Measurements from ENCODE around the gene HSPBP1. TPM values are rescaled to one million over a fixed set of nuclear protein-coding genes. Genes with fewer than 3 reads are reported as not detected.
A peak's percentile ranks its signal among the peaks of the same experiment; 100 is the strongest.

Gene HSPBP1
- total RNA-seq, 2 experiments from 2014 or later, result 14.3 to 15.1 TPM

DNA sequence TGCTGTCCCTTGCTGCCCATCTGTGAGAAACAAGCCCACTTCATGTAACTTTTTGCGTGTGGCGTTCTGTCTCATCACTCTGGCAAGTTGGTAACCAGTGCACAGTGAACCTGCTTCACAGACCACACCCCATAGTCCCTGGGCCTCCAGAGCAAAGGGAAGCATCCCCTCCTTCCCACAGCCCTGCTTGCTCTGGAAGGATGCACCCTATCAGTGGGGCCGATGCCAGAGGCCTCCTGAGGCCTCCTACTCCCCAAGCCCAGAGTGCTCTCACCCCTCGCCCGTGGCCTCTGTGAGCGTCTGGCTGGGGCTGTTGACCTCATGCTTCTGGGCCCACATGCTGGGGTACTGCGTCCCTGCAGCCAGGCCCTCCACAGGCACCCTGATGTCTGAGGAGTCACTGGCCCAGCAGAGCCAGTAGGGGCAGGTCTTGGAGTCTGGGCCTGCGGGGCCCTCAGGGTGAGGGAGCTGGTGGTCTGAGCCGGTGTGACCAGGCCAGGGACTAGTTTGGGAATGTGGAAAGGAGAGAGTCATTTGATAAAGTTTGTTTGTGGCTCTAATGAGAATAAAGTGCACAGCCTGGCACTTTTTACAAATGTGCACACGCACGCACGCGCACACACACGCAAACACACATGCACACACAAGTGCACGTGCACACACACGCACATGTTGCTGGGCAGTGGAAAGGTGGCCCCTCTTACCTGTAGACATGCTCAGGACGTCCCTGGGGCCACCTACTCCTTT is 56.4 kb downstream of the HSPBP1 start:
- Histone ChIP-seq H3K27ac (ENCODE audit: low read depth in 1 of 2, low read length in 2 of 2) (no peak overlapping the region), H3K9me3 (ENCODE audit: control insufficient read depth in 1 of 2, insufficient read depth in 1 of 2, low read length in 2 of 2) (peaks cover 0 to 10% of the 10 kb centered on the region in 2 experiments), H3K4me3 (ENCODE audit: low read length) (no peak overlapping the region), H3K36me3 (ENCODE audit: insufficient read depth, low read length) (peaks cover 16% of the 10 kb centered on the region), H3K4me1 (ENCODE audit: insufficient read depth, low read length) (no peaks in the 10 kb centered on the region), H3K27me3 (ENCODE audit: control insufficient read depth in 1 of 2, insufficient read depth in 2 of 2, low read length in 2 of 2) (no peaks in the 10 kb centered on the region)
- DNase-seq (no peak), ATAC-seq (ENCODE audit: poor library complexity) (no peak)
- CTCF ChIA-PET, result interaction anchor here (0.6 kb wide), 1 partner anchor 1370 kb away, joined by 3 read pairs; no protein-coding TSS in a partner anchor
- intact Hi-C loops (cut with DNase I, micrococcal nuclease), result no loop called here
- no peak overlapping the region for H3K27ac Mint-ChIP-seq
- POLR2A ChIA-PET, result no interaction called here
- H3K9me3 Mint-ChIP-seq, result no peaks in the 10 kb centered on the region
- peaks cover 6% of the 10 kb centered on the region for H3K4me1 Mint-ChIP-seq (ENCODE audit: low read depth)
- no peak overlapping the region for H3K4me3 Mint-ChIP-seq
- H3K36me3 Mint-ChIP-seq (ENCODE audit: low read depth), result peaks cover 46% of the 10 kb centered on the region
- TF ChIP-seq, protein P1, sequence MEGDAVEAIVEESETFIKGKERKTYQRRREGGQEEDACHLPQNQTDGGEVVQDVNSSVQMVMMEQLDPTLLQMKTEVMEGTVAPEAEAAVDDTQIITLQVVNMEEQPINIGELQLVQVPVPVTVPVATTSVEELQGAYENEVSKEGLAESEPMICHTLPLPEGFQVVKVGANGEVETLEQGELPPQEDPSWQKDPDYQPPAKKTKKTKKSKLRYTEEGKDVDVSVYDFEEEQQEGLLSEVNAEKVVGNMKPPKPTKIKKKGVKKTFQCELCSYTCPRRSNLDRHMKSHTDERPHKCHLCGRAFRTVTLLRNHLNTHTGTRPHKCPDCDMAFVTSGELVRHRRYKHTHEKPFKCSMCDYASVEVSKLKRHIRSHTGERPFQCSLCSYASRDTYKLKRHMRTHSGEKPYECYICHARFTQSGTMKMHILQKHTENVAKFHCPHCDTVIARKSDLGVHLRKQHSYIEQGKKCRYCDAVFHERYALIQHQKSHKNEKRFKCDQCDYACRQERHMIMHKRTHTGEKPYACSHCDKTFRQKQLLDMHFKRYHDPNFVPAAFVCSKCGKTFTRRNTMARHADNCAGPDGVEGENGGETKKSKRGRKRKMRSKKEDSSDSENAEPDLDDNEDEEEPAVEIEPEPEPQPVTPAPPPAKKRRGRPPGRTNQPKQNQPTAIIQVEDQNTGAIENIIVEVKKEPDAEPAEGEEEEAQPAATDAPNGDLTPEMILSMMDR (IDR thresholded peaks at IDR 0.05), result no peak
- H3K27me3 Mint-ChIP-seq, result no peaks in the 10 kb centered on the region

DNA sequence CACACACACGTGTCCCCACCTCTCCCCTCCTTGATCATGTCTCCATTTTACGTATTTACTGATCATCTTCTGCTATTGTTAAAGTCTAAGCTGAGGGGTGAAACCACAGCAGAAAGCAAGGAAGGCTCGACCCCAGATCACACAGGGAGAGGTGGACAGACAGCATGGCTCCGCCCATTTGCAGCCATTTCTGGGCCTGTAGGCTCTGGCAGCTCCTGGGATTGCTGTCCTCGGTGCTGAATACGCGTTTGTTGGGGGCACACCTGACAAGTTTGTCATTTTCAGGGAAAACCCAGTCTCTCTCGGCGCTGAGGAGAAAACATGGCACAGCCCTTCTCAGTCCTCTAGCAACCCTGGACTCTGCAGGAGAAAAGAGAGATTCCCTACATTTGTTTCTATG is 59.4 kb downstream of the HSPBP1 start:
- no peaks in the 10 kb centered on the region for H3K9me3 Mint-ChIP-seq
- H3K4me1 Mint-ChIP-seq (ENCODE audit: low read depth), result peaks cover 13% of the 10 kb centered on the region
- Histone ChIP-seq H3K27me3 (ENCODE audit: control insufficient read depth in 1 of 2, insufficient read depth in 2 of 2, low read length in 2 of 2) (no peaks in the 10 kb centered on the region), H3K4me1 (ENCODE audit: insufficient read depth, low read length) (peaks cover 13% of the 10 kb centered on the region), H3K9me3 (ENCODE audit: control insufficient read depth in 1 of 2, insufficient read depth in 1 of 2, low read length in 2 of 2) (peaks cover 0 to 27% of the 10 kb centered on the region in 2 experiments), H3K27ac (ENCODE audit: low read depth in 1 of 2, low read length in 2 of 2) (no peak overlapping the region), H3K4me3 (ENCODE audit: low read length) (no peak overlapping the region), H3K36me3 (ENCODE audit: insufficient read depth, low read length) (no peaks in the 10 kb centered on the region)
- DNase-seq (no peak), ATAC-seq (ENCODE audit: poor library complexity) (no peak)
- POLR2A ChIA-PET, result no interaction called here
- H3K27ac Mint-ChIP-seq, result no peak overlapping the region
- peaks cover 17% of the 10 kb centered on the region for H3K36me3 Mint-ChIP-seq (ENCODE audit: low read depth)
- H3K27me3 Mint-ChIP-seq, result peaks cover 12% of the 10 kb centered on the region
- intact Hi-C loops (cut with DNase I, micrococcal nuclease), result no loop called here
- CTCF ChIA-PET, result interaction anchor here (1.2 kb wide), 1 partner anchor 60 kb away, joined by 3 read pairs; no protein-coding TSS in a partner anchor
- H3K4me3 Mint-ChIP-seq, result no peak overlapping the region
- TF ChIP-seq, protein P1 (IDR thresholded peaks at IDR 0.05), result no peak

DNA sequence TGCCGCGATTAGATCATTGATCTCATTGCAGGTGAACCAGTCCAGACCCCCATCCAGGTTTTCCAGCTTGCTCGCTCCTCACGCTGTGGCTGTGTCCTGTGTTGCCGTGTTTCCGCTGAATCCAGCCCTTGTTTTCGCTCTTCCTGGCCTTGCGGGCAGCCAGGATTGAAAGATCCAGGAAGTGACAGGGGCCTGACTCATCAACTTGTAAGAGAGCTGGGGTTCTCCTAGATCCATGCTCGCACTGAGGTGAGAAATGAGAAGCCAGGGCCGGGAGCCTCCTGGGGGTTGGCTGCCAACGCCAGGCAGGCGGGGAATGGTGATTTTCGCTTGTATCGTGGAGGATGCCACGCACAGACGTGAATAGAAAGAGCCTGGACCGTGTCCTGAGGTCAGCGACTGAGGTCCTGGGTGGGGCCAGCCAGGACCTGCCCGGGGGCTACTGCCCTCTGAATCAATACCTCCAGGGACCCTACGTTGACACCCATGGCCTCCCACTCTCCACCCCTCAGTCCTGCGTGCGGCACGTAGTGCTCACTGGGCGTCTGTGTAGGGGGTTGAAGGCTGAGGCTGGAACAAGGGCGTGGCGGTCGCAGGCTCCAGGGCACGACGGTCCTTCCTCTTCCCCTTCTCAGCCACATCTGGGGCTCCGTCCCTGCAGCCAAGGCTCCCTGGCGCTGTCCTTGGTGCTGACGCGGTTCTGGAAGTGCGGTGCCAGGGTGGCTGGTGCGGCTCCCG is 63.3 kb downstream of the HSPBP1 start:
- no peak overlapping the region for H3K27ac Mint-ChIP-seq

More for the DNA sequence above, 63.3 kb downstream of the HSPBP1 start:
- DNase-seq (peak in 13 of 14 experiments; percentile 13 to 69 (median 35)), ATAC-seq (ENCODE audit: poor library complexity) (peak; percentile 72)
- intact Hi-C loops (cut with DNase I, micrococcal nuclease), result loop anchor here in 1 of 2 experiments (5.0 kb wide), 1 partner anchor 36 kb away; no protein-coding TSS in a partner anchor
- no peak overlapping the region for H3K4me3 Mint-ChIP-seq
- TF ChIP-seq, protein P1 (IDR thresholded peaks at IDR 0.05), result no peak
- peaks cover 12% of the 10 kb centered on the region for H3K36me3 Mint-ChIP-seq (ENCODE audit: low read depth)
- no peak overlapping the region for H3K27ac ChIP-seq (ENCODE audit: low read depth in 1 of 2, low read length in 2 of 2)
- peaks cover 13% of the 10 kb centered on the region for H3K4me1 ChIP-seq (ENCODE audit: insufficient read depth, low read length)
- H3K9me3 Mint-ChIP-seq, result peaks cover 4% of the 10 kb centered on the region
- H3K4me1 Mint-ChIP-seq (ENCODE audit: low read depth), result peaks cover 11% of the 10 kb centered on the region
- POLR2A ChIA-PET, result interaction anchor here (1.6 kb wide), 1 partner anchor 43 kb away, joined by 3 read pairs; no protein-coding TSS in a partner anchor
- CTCF ChIA-PET, result no interaction called here
- H3K9me3 ChIP-seq (ENCODE audit: control insufficient read depth in 1 of 2, insufficient read depth in 1 of 2, low read length in 2 of 2), result peaks cover 6 to 43% of the 10 kb centered on the region in 2 experiments
- H3K4me3 ChIP-seq (ENCODE audit: low read length), result no peak overlapping the region
- peaks cover 3 to 7% of the 10 kb centered on the region in 2 experiments for H3K27me3 ChIP-seq (ENCODE audit: control insufficient read depth in 1 of 2, insufficient read depth in 2 of 2, low read length in 2 of 2)
- H3K36me3 ChIP-seq (ENCODE audit: insufficient read depth, low read length), result no peaks in the 10 kb centered on the region
- H3K27me3 Mint-ChIP-seq, result peaks cover 29% of the 10 kb centered on the region
